EH (cell line): Measurements from ENCODE around the gene CCR5.

Experiments used
- DNase-seq: peaks from one replicate; pipeline ENCODE4 v3.0.0-alpha.2; 2015; ENCODE audit warnings: low read depth

The CCR5 gene

GRCh38 chr3:46408853-46409252 is 38.1 kb downstream of the CCR5 start:
- DNase-seq: no peak

GRCh38 chr3:46409739-46410489 is 39.2 kb downstream of the CCR5 start:
- DNase-seq: no peak

DNA sequence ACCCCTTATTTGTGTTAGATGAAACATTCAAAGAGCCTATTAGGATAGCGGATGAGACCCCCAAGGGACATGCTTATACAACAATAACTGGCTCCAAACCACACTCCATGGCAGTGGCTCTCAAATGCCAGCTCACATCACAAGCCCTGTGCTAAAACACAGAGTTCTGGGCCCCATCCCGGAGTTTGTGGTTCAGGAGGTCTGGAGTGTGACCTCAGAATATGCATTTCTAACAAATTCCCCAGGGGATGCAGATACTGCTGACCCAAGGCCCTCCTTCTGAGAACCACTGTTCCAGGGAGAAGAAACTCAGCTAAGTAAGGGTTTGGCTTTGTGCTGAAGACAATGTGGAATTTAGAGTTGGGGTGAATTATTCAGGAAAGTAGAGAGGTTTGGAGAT is 39.9 kb downstream of the CCR5 start:
- no peak for DNase-seq

- DNase-seq: no peak
Observed at GRCh38 chr3:46411271-46411670, 40.5 kb downstream of the CCR5 start.

DNA sequence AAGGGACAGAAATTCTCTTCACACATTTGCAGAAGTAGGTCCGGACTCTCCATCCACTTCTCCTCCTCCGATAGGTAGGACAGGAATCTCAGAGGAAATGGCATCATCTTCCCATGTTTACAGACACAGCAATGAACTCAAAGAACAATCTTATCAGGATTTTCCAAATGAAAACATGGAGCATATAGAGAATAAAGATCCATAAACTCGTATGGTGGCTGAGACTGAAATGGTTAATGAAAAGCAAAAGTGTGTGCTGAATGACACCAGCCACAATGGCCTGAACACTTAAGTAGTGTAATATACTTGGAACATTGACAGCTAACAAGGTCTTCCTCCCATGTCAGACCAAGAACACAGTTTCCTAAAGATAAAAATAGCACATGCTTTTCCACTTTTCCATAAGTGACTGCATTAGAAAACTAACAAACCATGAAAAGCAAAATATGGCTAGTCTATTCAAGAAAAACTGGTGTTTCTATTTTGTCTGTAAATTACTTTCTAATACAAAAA is 42.1 kb downstream of the CCR5 start:
- no peak for DNase-seq

GRCh38 chr3:46413951-46414350 is 43.2 kb downstream of the CCR5 start:
- DNase-seq: no peak

DNA sequence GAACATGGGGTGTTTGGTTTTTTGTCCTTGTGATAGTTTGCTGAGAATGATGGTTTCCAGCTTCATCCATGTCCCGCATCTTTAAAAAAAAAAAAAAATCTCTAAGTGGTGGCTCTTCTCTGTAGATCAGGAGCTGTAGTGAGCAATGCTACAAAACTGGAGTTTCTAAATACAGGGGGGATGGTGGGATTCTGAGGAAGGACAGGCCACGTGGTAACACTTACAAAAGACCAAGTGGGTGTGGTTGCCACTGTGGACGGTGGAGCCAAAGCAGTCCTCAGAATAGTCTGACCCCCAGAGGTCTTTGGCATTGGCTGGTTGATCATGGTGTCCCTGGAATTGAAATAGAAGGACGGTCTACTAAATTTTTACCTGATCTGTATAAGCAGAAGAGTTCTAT is 44.0 kb downstream of the CCR5 start:
- DNase-seq: no peak

DNA sequence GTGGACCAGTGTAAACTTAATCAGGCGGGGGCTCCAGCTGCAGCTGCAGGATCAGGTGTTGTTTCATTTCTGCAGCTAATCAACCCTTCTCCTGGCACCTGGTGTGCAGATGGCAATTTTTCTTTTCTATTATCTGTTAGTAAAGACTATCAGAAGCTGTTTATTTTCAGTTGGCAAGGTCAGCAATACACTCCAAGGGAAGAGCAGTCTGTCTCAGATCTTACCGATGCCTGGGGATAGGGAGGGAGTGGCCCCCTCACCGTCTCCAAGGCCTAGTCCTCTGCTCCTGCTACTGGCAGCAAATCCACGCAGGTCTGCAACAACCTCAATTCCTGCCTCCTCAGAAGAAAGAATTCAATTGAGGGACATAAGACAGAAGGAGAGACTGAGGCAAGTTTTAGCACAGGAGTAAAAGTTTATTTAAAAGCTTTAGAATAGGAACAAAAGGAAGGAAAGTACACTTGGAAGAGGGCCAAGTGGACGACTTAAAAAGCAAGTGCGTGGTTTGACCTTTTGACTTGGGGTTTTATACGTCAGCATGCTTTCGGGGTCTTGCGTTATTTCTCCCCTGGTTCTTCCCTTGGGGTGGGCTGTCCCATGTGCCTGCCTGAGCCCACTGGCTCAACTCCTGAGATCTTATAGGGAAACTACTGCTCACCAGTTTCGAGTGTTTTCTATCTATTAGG is 45.5 kb downstream of the CCR5 start:
- no peak for DNase-seq

DNA sequence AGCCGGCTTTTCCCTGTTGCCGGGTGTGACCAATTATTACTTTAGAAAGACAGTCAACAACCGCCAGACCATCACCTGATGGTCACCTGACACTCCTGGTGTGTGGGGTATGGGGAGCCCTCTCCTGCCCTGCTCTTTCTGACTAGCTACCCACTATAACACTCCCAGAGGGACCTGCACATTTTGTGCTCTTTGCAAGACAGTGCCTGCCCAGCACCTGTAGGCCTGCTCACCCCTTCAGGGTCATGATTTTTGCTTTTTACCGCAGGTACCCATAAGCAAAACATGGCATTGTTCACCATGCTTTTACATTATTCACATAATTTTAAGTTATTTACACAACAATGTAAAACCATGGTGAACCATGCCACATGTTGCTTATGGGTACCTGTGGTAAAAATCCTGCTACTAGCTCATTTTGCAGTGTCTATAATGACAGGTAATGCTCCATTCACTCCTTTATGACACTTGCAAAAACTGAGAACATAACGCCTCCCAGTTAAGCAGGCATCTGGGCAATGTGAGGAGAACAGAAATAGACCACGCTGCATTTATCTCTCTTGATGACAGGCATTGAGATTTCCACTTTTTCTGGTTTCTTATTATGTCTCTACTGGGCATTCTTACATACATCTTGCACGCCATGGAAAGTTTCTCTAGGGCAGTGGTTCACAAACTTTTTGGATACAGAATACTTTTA is 46.2 kb downstream of the CCR5 start:
- DNase-seq: no peak

DNA sequence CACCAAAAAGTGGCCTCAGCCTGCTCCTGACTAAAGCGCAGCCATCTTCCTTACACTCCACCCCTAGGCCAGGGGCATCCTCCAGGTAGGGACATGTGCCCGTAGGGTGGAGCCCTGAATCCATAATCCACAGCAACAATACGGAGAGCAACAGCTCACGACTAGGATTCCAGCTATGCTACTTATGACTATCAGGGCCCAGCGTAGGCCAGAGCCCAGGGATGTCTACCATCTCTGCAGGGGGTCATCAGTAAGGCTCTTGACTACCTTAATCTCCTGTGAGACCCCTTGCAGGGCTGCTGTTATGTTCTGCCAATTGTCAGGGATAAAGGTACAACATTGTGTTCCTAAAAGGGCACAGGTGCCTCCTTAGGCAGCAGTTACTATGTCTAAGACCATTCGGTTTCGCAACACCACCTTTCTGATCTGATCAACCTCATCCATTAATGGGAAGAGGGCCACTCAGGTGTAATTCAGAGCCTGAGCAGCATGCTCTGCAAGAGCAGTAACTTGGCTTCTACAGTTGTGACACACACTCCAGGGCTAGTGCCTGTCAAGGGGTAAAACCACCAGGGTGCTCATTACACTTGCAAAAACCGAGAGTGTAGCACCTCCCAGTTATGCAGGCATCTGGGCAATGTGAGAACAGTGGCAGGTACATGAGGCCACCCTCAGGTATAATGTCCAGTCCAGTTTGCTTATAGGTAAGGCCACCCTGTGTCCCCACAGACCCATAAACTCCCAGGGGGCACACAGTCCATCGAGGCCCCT is 47.3 kb downstream of the CCR5 start:
- DNase-seq: no peak

DNA sequence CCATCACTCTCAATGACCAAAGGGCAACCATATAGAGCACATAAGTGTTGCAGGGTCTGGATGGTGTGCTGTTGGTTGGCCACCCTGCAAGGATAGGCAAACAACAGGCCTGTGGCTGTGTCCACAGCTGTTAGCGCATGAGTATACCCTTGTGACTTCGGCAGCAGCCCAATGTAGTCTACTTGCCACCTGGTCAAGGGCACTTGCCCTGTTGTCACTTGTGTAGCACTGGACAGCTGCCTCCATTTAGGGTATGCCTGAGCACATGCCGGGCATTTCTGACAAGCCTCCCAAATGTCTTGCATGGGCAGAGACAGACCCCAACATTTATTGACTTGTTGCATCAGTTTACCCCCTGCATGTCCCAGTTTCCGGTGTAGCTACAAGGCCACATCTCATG is 49.1 kb downstream of the CCR5 start:
- no peak for DNase-seq

DNA sequence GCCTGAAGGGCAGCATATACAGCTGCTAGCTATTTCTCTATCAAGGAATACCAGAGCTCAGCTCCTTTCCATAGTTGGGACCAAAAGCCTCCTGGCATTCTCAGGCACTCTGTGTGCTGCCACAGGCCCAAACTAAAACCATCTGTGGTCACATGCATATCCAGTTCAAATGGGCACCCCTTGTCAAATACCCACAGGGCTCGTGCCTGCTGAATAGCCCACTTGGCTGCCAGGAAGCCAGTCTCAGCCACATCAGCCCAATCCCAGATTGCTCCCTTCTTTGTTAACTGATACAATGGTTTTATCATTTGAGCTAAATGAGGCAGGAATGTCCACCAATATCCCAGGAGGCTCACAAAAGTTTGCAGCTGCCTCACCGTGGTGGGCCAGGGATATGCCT is 50.2 kb downstream of the CCR5 start:
- DNase-seq: no peak

- no peak for DNase-seq
Observed at GRCh38 chr3:46422617-46423016, 51.9 kb downstream of the CCR5 start.

DNA sequence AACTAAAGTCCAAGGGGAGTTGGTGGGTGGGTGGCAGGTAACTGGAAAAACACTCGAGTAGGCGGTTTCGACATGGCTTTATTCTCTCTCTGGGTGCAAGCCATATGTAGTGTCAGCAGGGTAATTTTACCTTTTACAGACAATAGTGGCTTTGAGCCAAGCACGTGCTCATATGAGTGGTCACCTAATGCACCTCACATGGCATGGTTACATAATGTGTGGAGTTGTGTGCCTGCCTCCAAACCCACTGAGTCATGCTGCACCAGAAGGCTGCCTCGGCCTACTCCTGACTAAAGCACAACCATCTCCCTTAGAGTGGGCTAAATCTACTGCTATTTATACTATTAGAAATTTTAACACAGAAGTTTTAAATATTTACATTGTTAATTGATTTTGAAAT is 52.8 kb downstream of the CCR5 start:
- no peak for DNase-seq
